GM21515 (cell line): ENCODE measurements around the gene NLRP14.

Experiments used
- ATAC-seq: cut with Tn5 transposase; IDR thresholded peaks from one replicate; pipeline ENCODE4 v1.9.1; 2021; ENCODE audit not compliant: unreplicated experiment

Gene NLRP14

GRCh38 chr11:7056828-7057513, 36.7 kb downstream of the NLRP14 start:
- no peak for ATAC-seq

- no peak for ATAC-seq
Measured at GRCh38 chr11:7057641-7058040, 37.4 kb downstream of the NLRP14 start.

- ATAC-seq: no peak
Measured at GRCh38 chr11:7060868-7061267, 40.6 kb downstream of the NLRP14 start.

GRCh38 chr11:7062534-7062933, 42.3 kb downstream of the NLRP14 start:
- no peak for ATAC-seq

- no peak for ATAC-seq
Measured at GRCh38 chr11:7072401-7073028, 52.2 kb downstream of the NLRP14 start.

GRCh38 chr11:7077101-7077500, 56.8 kb downstream of the NLRP14 start:
- ATAC-seq: no peak

GRCh38 chr11:7079545-7080135, 59.4 kb downstream of the NLRP14 start:
- no peak for ATAC-seq

- ATAC-seq: no peak
Measured at GRCh38 chr11:7080900-7081299, 60.6 kb downstream of the NLRP14 start.

GRCh38 chr11:7081441-7081840, 61.2 kb downstream of the NLRP14 start:
- ATAC-seq: no peak

- ATAC-seq: no peak
Measured at GRCh38 chr11:7088921-7089320, 68.6 kb downstream of the NLRP14 start, which contains the start of gene RBMXL2. TSS of gene RBMXL2 (plus strand) at chr11:7088998. CDS start at chr11:7089121, 123 bp downstream.

- ATAC-seq: no peak
Measured at GRCh38 chr11:7089328-7090251, 69.3 kb downstream of the NLRP14 start.

- peak; percentile 88 for ATAC-seq
Measured at GRCh38 chr11:7098235-7098832, 78.1 kb downstream of the NLRP14 start.

- ATAC-seq: no peak
Measured at GRCh38 chr11:7115780-7116179, 95.5 kb downstream of the NLRP14 start.

- no peak for ATAC-seq
Measured at GRCh38 chr11:7116370-7116769, 96.1 kb downstream of the NLRP14 start.
